HEK293 (cell line): ENCODE results near the gene EIF4E1B.

ENCODE experiments used
- CTCF ChIA-PET: fragments of 350-600 bp; formaldehyde crosslinking; extraction: SDS; loops from one replicate; lab custom pipeline; 2021; ENCODE audit warnings: antibody characterized with exemption; lab: Yijun Ruan, JAX
- POLR2A ChIA-PET: fragments of 300-600 bp; formaldehyde crosslinking; extraction: SDS; loops from one replicate; lab custom pipeline; 2020; ENCODE audit warnings: antibody characterized with exemption, inconsistent platforms; lab: Yijun Ruan, JAX
- H3K27ac ChIP-seq: fragments of 200-500 bp; sonication (Bioruptor generic); 2 replicates; pipeline ENCODE4 v1.5.1; 2014; ENCODE audit warnings: low read depth, low read length, control low read depth, inconsistent platforms; ENCODE audit errors: extremely low read depth
- H3K36me3 ChIP-seq, 2 experiments: fragments of 200-500 bp in 1 of 2; sonication (Bioruptor generic) in 1 of 2; 1 replicate in 1 of 2; 2 replicates in 1 of 2; pipeline ENCODE4 v1.5.1; 2014 to 2017; ENCODE audit warnings: inconsistent platforms in 2 of 2, low read length in 2 of 2; ENCODE audit not compliant: control insufficient read depth in 2 of 2, insufficient read depth in 1 of 2
- H3K4me1 ChIP-seq: fragments of 200-500 bp; sonication (Bioruptor generic); 2 replicates; pipeline ENCODE4 v1.5.1; 2014; ENCODE audit warnings: mild to moderate bottlenecking, low read length, inconsistent platforms; ENCODE audit not compliant: control insufficient read depth, insufficient read depth
- H3K4me3 ChIP-seq: 2 replicates; pipeline ENCODE4 v1.5.1; 2011; ENCODE audit warnings: low read depth, mild to moderate bottlenecking, control low read depth, low read length, moderate library complexity
- H3K9me3 ChIP-seq: fragments of 200-500 bp; sonication (Bioruptor generic); 2 replicates; pipeline ENCODE4 v1.5.1; 2014; ENCODE audit warnings: low read depth, low read length, inconsistent platforms; ENCODE audit not compliant: control insufficient read depth, insufficient read depth
- ELK4 ChIP-seq: IDR thresholded peaks from 2 replicates; pipeline ENCODE4 v1.6.1; 2011; ENCODE audit warnings: mild to moderate bottlenecking, low read depth, low read length, borderline replicate concordance
- HIC1 ChIP-seq: fragments of 450-650 bp; formaldehyde crosslinking; IDR thresholded peaks from 2 replicates; pipeline ENCODE4 v1.5.1; 2016; ENCODE audit warnings: missing biosample characterization, missing genetic modification characterization
- HOXD13 ChIP-seq: sonication (generic); formaldehyde crosslinking; IDR thresholded peaks from 2 replicates; pipeline ENCODE4 v1.8.0; 2022; ENCODE audit warnings: missing genetic modification reagents, borderline replicate concordance
- MZF1 ChIP-seq: fragments of 450-650 bp; formaldehyde crosslinking; IDR thresholded peaks from 2 replicates; pipeline ENCODE4 v1.5.1; 2017; ENCODE audit warnings: missing biosample characterization, missing genetic modification characterization, borderline replicate concordance
- PRDM1 ChIP-seq: fragments of 450-650 bp; formaldehyde crosslinking; IDR thresholded peaks from 2 replicates; pipeline ENCODE4; 2016; ENCODE audit warnings: missing biosample characterization, missing genetic modification characterization
- RBAK ChIP-seq: fragments of 450-650 bp; formaldehyde crosslinking; IDR thresholded peaks from 2 replicates; pipeline ENCODE4 v1.5.1; 2016; ENCODE audit warnings: missing biosample characterization, missing genetic modification characterization
- SP7 ChIP-seq: fragments of 450-650 bp; formaldehyde crosslinking; IDR thresholded peaks from 2 replicates; pipeline ENCODE4 v1.5.1; 2016; ENCODE audit warnings: missing biosample characterization, missing genetic modification characterization
- ZFP37 ChIP-seq: fragments of 450-650 bp; formaldehyde crosslinking; IDR thresholded peaks from 2 replicates; pipeline ENCODE4 v1.5.1; 2016; ENCODE audit warnings: missing biosample characterization, missing genetic modification characterization
- ZFP41 ChIP-seq: fragments of 450-650 bp; formaldehyde crosslinking; IDR thresholded peaks from 2 replicates; pipeline ENCODE4 v1.5.1; 2016; ENCODE audit warnings: missing biosample characterization, missing genetic modification characterization, borderline replicate concordance
- ZIC2 ChIP-seq: fragments of 450-650 bp; formaldehyde crosslinking; IDR thresholded peaks from 2 replicates; pipeline ENCODE4 v1.5.1; 2016; ENCODE audit warnings: missing biosample characterization, missing genetic modification characterization
- ZNF155 ChIP-seq: fragments of 450-650 bp; formaldehyde crosslinking; IDR thresholded peaks from 2 replicates; pipeline ENCODE4 v1.5.1; 2016; ENCODE audit warnings: missing biosample characterization, missing genetic modification characterization
- ZNF157 ChIP-seq: fragments of 450-650 bp; formaldehyde crosslinking; IDR thresholded peaks from 2 replicates; pipeline ENCODE4 v1.5.1; 2016; ENCODE audit warnings: missing biosample characterization, missing genetic modification characterization
- ZNF174 ChIP-seq: fragments of 450-650 bp; formaldehyde crosslinking; IDR thresholded peaks from 2 replicates; pipeline ENCODE4 v1.5.0; 2017; ENCODE audit warnings: missing biosample characterization, mild to moderate bottlenecking, missing genetic modification characterization
- ZNF501 ChIP-seq: fragments of 450-650 bp; formaldehyde crosslinking; IDR thresholded peaks from 2 replicates; pipeline ENCODE4 v1.5.1; 2016; ENCODE audit warnings: missing biosample characterization, missing genetic modification characterization
- ZNF530 ChIP-seq: fragments of 450-650 bp; formaldehyde crosslinking; IDR thresholded peaks from 2 replicates; pipeline ENCODE4 v1.5.1; 2016; ENCODE audit warnings: low read depth, missing biosample characterization, missing genetic modification characterization
- ZNF610 ChIP-seq: fragments of 450-650 bp; formaldehyde crosslinking; IDR thresholded peaks from 2 replicates; pipeline ENCODE4 v1.5.1; 2016; ENCODE audit warnings: missing biosample characterization, missing genetic modification characterization, borderline replicate concordance
- ZNF626 ChIP-seq: fragments of 450-650 bp; sonication (Bioruptor Pico); formaldehyde crosslinking; IDR thresholded peaks from 2 replicates; pipeline ENCODE4 v1.5.1; 2018; ENCODE audit warnings: missing biosample characterization, missing genetic modification characterization, inconsistent platforms
- ZNF645 ChIP-seq: fragments of 450-650 bp; formaldehyde crosslinking; IDR thresholded peaks from 2 replicates; pipeline ENCODE4; 2016; ENCODE audit warnings: missing biosample characterization, missing genetic modification characterization
- ZNF777 ChIP-seq: fragments of 450-650 bp; formaldehyde crosslinking; IDR thresholded peaks from 2 replicates; pipeline ENCODE4 v1.5.1; 2017; ENCODE audit warnings: missing biosample characterization, missing genetic modification characterization, borderline replicate concordance
- ZNF792 ChIP-seq: fragments of 450-650 bp; formaldehyde crosslinking; IDR thresholded peaks from 2 replicates; pipeline ENCODE4 v1.5.1; 2016; ENCODE audit warnings: missing biosample characterization, missing genetic modification characterization
- ZSCAN23 ChIP-seq: fragments of 450-650 bp; formaldehyde crosslinking; IDR thresholded peaks from 2 replicates; pipeline ENCODE4 v1.5.1; 2016; ENCODE audit warnings: missing biosample characterization, missing genetic modification characterization
- TF ChIP-seq, protein P1 (sequence below): fragments of 450-650 bp; formaldehyde crosslinking; IDR thresholded peaks from 2 replicates; pipeline ENCODE4 v1.5.1; 2017; ENCODE audit warnings: missing biosample characterization, missing genetic modification characterization
- TF ChIP-seq, protein P2 (sequence below): fragments of 450-650 bp; formaldehyde crosslinking; IDR thresholded peaks from 2 replicates; pipeline ENCODE4 v1.5.1; 2017; ENCODE audit warnings: missing biosample characterization, missing genetic modification characterization

The EIF4E1B gene

DNA sequence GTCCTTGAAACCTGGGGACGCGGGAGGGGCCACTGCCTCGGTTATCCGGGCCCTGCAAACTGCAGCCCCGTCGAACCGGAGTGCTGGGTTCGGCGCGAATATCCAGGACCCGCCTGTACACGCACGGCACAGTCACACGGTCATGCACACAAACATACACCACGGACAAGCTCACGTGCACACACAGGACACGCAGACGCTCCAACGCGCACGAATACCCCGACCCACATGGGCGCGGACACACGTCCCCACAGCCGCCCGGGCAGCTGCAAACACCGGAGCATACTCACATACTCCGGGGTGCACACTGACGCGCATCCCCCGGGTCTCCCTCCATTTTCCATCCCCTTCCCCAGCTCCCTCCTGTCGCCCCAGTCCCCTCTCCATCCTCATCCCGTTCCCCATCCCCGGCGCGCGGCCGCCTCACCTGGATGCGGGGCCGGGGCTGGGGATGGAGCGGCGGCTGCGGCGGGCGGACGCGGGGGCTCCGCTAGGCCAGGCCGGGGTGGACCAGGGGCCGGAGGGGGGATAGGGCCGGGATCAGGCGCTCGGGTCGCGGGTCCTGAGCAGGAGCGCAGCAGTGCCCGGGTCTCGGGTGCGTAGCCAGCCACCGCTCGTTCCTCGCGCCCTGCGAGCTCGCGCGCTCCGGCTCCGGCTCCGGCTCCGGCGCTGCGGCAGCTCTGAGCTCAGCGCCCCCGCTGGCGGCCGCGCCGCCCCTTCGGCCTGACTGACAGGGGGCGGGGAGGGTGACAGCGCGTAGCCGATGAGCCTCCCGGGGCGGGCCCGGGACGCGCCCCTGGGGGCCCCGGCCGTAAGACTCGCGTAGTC is at the start of gene EIF4E1B, which contains the start of gene SNCB (continued):
- no peak for TF ChIP-seq ZNF645 (tag by site-specific recombination)
- TF ChIP-seq, protein P1, sequence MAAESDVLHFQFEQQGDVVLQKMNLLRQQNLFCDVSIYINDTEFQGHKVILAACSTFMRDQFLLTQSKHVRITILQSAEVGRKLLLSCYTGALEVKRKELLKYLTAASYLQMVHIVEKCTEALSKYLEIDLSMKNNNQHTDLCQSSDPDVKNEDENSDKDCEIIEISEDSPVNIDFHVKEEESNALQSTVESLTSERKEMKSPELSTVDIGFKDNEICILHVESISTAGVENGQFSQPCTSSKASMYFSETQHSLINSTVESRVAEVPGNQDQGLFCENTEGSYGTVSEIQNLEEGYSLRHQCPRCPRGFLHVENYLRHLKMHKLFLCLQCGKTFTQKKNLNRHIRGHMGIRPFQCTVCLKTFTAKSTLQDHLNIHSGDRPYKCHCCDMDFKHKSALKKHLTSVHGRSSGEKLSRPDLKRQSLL (tag by site-specific recombination), result peak; percentile 99
- TF ChIP-seq ELK4, result no peak
- peak; percentile 78; the same call in 1 of the 2 replicates for TF ChIP-seq ZNF777 (tag by site-specific recombination)
- TF ChIP-seq ZNF626 (tag by site-specific recombination), result no peak
- no peak for TF ChIP-seq HOXD13 (CRISPR knock-in tag)
- TF ChIP-seq ZFP37, result no peak
- TF ChIP-seq PRDM1 (tag by site-specific recombination), result no peak
- peak; percentile 67 for TF ChIP-seq ZIC2 (tag by site-specific recombination)
- TF ChIP-seq ZNF157 (tag by site-specific recombination), result no peak

GRCh38 chr5:176581361-176581760 is 49.1 kb upstream of the EIF4E1B start:
- no peaks in the 10 kb centered on the region for H3K36me3 ChIP-seq
- no peaks in the 10 kb centered on the region for H3K9me3 ChIP-seq
- CTCF ChIA-PET, result interaction anchor here (1.1 kb wide), 1 partner anchor 79 kb away, joined by 4 read pairs; no protein-coding TSS in a partner anchor
- POLR2A ChIA-PET, result interaction anchor here (0.5 kb wide), 1 partner anchor 172 kb away, joined by 4 read pairs; no protein-coding TSS in a partner anchor
- H3K4me3 ChIP-seq, result no peak overlapping the region
- H3K27ac ChIP-seq, result no peak overlapping the region
- TF ChIP-seq MZF1 (tag by site-specific recombination), result no peak
- TF ChIP-seq SP7 (tag by site-specific recombination), result no peak
- TF ChIP-seq ZNF645 (tag by site-specific recombination), result no peak
- no peak for TF ChIP-seq ZFP41 (tag by site-specific recombination)
- TF ChIP-seq ZSCAN23, result no peak
- no peak for TF ChIP-seq RBAK (tag by site-specific recombination)
- TF ChIP-seq ZNF501 (tag by site-specific recombination), result no peak
- no peak for TF ChIP-seq ZNF792 (tag by site-specific recombination)
- TF ChIP-seq, protein P2, sequence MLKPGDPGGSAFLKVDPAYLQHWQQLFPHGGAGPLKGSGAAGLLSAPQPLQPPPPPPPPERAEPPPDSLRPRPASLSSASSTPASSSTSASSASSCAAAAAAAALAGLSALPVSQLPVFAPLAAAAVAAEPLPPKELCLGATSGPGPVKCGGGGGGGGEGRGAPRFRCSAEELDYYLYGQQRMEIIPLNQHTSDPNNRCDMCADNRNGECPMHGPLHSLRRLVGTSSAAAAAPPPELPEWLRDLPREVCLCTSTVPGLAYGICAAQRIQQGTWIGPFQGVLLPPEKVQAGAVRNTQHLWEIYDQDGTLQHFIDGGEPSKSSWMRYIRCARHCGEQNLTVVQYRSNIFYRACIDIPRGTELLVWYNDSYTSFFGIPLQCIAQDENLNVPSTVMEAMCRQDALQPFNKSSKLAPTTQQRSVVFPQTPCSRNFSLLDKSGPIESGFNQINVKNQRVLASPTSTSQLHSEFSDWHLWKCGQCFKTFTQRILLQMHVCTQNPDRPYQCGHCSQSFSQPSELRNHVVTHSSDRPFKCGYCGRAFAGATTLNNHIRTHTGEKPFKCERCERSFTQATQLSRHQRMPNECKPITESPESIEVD (tag by site-specific recombination), result no peak
- TF ChIP-seq ZNF530, result no peak
- no peak for TF ChIP-seq ZNF155 (tag by site-specific recombination)
- no peak for TF ChIP-seq ZNF174
- TF ChIP-seq HIC1 (tag by site-specific recombination), result no peak
- TF ChIP-seq ZNF610, result no peak
- H3K4me1 ChIP-seq, result no peaks in the 10 kb centered on the region
